ENCODE results near the gene IL12RB2. TPM values are rescaled to one million over a fixed set of nuclear protein-coding genes. Genes with fewer than 3 reads are reported as not detected.

The IL12RB2 gene
- total and polyA plus RNA-seq, 2 experiments from 2014 or later: 0.79 to 1.7 TPM

DNA sequence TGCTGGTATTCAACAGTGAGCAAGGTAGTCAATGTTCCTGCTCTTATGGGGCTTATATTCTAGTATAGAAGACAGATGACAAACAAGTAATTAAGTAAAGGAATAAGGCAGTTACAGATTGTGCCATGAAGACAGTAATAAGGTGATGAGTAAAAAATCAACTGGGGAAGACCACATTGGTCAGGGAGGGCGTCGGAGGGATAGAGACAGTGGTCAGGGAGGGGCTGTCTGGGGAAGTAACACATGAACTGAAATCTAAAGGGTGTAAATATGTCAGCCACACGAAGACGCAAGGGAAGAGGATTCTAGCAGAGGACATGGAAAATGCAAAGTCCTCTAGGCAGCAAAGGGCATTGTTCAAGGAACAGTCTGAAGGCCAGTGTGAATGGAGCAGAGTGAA, 10.1 kb downstream of the IL12RB2 start:
- Mint-ChIP-seq H3K27me3 (ENCODE audit: insufficient read depth, low read depth, poor library complexity) (peaks cover 2% of the 10 kb centered on the region), H3K4me1 (peaks cover 17% of the 10 kb centered on the region; the same call in 2 of the 3 replicates), H3K36me3 (ENCODE audit: low read depth) (no peaks in the 10 kb centered on the region), H3K9me3 (no peaks in the 10 kb centered on the region), H3K4me3 (no peak overlapping the region), H3K27ac (no peak overlapping the region)
- Histone ChIP-seq H3K4me3 (no peak overlapping the region), H3K4me2 (no peak overlapping the region), H3K27me3 (ENCODE audit: insufficient read depth) (no peaks in the 10 kb centered on the region), H2AFZ (no peak overlapping the region), H4K20me1 (replicated peaks; ENCODE audit: insufficient read depth) (no peaks in the 10 kb centered on the region), H3K36me3 (ENCODE audit: insufficient read depth) (no peaks in the 10 kb centered on the region), H3K79me2 (replicated peaks; ENCODE audit: insufficient read depth) (no peaks in the 10 kb centered on the region), H3K9me2 (ENCODE audit: insufficient read depth) (0 out of 2 replicates have a peak, but pooled peaks cover 5% of the 10 kb centered on the region), H3K27ac (ENCODE audit: low read depth) (no peak overlapping the region), H3F3A (replicated peaks; ENCODE audit: low read depth) (no peaks in the 10 kb centered on the region), H3K4me1 (ENCODE audit: insufficient read depth) (peaks cover 11% of the 10 kb centered on the region)
- ATAC-seq: no peak
- DNase-seq (ENCODE audit: low spot score): no peak
- no peak for TF ChIP-seq ZNF114 (CRISPR knock-in tag; IDR thresholded peaks at IDR 0.05)
- TF ChIP-seq, protein P1, sequence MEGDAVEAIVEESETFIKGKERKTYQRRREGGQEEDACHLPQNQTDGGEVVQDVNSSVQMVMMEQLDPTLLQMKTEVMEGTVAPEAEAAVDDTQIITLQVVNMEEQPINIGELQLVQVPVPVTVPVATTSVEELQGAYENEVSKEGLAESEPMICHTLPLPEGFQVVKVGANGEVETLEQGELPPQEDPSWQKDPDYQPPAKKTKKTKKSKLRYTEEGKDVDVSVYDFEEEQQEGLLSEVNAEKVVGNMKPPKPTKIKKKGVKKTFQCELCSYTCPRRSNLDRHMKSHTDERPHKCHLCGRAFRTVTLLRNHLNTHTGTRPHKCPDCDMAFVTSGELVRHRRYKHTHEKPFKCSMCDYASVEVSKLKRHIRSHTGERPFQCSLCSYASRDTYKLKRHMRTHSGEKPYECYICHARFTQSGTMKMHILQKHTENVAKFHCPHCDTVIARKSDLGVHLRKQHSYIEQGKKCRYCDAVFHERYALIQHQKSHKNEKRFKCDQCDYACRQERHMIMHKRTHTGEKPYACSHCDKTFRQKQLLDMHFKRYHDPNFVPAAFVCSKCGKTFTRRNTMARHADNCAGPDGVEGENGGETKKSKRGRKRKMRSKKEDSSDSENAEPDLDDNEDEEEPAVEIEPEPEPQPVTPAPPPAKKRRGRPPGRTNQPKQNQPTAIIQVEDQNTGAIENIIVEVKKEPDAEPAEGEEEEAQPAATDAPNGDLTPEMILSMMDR (conservative IDR thresholded peaks at IDR 0.05; ENCODE audit: low read depth in 2 of 2): no peak
- no peak for TF ChIP-seq EZH2 (IDR thresholded peaks at IDR 0.05; ENCODE audit: low read depth, unreplicated experiment)

DNA sequence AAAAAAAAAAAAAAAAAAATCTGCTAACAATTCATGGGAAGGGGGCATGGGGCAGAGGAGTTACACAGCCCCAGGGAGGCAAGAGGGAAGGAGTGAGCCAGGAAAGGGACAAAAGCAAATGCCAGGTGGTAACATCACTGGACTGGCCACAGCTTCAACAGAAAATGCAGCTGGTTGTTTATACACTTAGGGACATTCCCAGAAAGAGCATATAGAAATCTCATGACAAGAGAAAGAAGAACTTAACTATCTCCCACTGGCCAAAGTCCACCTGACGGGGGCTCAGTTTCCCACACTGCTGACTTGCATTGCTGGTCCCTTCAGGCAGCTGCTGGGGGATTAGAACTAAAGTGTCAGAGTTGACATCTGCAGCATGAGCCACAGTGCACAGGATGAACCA, 14.8 kb downstream of the IL12RB2 start:
- Mint-ChIP-seq H3K4me1 (peaks cover 7% of the 10 kb centered on the region), H3K27ac (no peak overlapping the region), H3K36me3 (ENCODE audit: low read depth) (no peaks in the 10 kb centered on the region), H3K9me3 (no peaks in the 10 kb centered on the region), H3K4me3 (no peak overlapping the region), H3K27me3 (ENCODE audit: insufficient read depth, low read depth, poor library complexity) (peaks cover 2% of the 10 kb centered on the region)
- Histone ChIP-seq H3K36me3 (ENCODE audit: insufficient read depth) (no peaks in the 10 kb centered on the region), H3K79me2 (replicated peaks; ENCODE audit: insufficient read depth) (no peaks in the 10 kb centered on the region), H3K27ac (ENCODE audit: low read depth) (no peak overlapping the region), H3K4me1 (ENCODE audit: insufficient read depth) (peaks cover 5% of the 10 kb centered on the region; the same call in 1 of the 2 replicates), H2AFZ (no peak overlapping the region), H3K9me2 (ENCODE audit: insufficient read depth) (0 out of 2 replicates have a peak, but pooled peaks cover 5% of the 10 kb centered on the region), H3K4me2 (no peak overlapping the region), H3F3A (replicated peaks; ENCODE audit: low read depth) (no peaks in the 10 kb centered on the region), H3K27me3 (ENCODE audit: insufficient read depth) (no peaks in the 10 kb centered on the region), H3K4me3 (no peak overlapping the region), H4K20me1 (replicated peaks; ENCODE audit: insufficient read depth) (no peaks in the 10 kb centered on the region)
- ATAC-seq (no peak), DNase-seq (ENCODE audit: low spot score) (no peak)
- TF ChIP-seq EZH2phosphoT487 (IDR thresholded peaks at IDR 0.05; ENCODE audit: unreplicated experiment) (no peak), STAT1 (IDR thresholded peaks at IDR 0.05; ENCODE audit: unreplicated experiment) (no peak)
- TF ChIP-seq, protein P2, sequence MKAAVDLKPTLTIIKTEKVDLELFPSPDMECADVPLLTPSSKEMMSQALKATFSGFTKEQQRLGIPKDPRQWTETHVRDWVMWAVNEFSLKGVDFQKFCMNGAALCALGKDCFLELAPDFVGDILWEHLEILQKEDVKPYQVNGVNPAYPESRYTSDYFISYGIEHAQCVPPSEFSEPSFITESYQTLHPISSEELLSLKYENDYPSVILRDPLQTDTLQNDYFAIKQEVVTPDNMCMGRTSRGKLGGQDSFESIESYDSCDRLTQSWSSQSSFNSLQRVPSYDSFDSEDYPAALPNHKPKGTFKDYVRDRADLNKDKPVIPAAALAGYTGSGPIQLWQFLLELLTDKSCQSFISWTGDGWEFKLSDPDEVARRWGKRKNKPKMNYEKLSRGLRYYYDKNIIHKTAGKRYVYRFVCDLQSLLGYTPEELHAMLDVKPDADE (IDR thresholded peaks at IDR 0.05): no peak

DNA sequence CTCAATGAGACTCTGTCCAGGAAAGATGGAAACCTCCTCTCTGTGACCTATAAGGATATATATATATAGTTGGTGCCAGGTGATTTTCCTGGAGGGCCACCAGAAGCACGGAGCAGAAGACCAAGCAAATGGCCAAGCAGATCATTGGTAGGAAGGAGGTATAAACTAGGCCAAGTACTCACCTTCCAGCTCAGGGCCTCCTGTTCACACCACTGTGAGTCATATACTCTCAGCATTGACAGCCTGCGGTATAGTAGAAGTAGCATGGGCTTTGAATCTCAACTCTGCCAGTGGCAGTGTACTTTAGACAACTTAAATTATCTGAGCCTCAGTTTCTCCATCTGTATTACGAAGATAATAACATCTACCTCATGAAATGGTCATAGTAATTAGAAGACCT, 15.4 kb downstream of the IL12RB2 start:
- TF ChIP-seq, protein P1 (conservative IDR thresholded peaks at IDR 0.05; ENCODE audit: low read depth in 2 of 2): no peak
- Histone ChIP-seq H3K27me3 (ENCODE audit: insufficient read depth) (no peaks in the 10 kb centered on the region), H3K4me2 (no peak overlapping the region), H2AFZ (no peak overlapping the region), H3F3A (replicated peaks; ENCODE audit: low read depth) (no peaks in the 10 kb centered on the region), H3K9me2 (ENCODE audit: insufficient read depth) (0 out of 2 replicates have a peak, but pooled peaks cover 5% of the 10 kb centered on the region), H4K20me1 (replicated peaks; ENCODE audit: insufficient read depth) (no peaks in the 10 kb centered on the region), H3K4me3 (no peak overlapping the region), H3K79me2 (replicated peaks; ENCODE audit: insufficient read depth) (no peaks in the 10 kb centered on the region), H3K36me3 (ENCODE audit: insufficient read depth) (no peaks in the 10 kb centered on the region), H3K27ac (ENCODE audit: low read depth) (no peak overlapping the region), H3K4me1 (ENCODE audit: insufficient read depth) (peaks cover 5% of the 10 kb centered on the region; the same call in 1 of the 2 replicates)
- Mint-ChIP-seq H3K36me3 (ENCODE audit: low read depth) (no peaks in the 10 kb centered on the region), H3K4me3 (no peak overlapping the region), H3K4me1 (peaks cover 7% of the 10 kb centered on the region), H3K27me3 (ENCODE audit: insufficient read depth, low read depth, poor library complexity) (peaks cover 2% of the 10 kb centered on the region), H3K27ac (no peak overlapping the region), H3K9me3 (no peaks in the 10 kb centered on the region)
- DNase-seq (ENCODE audit: low spot score) (no peak), ATAC-seq (no peak)
